HG02759 (cell line): Measurements from ENCODE around the gene RING1.

Experiments
- ATAC-seq: cut with Tn5 transposase; IDR thresholded peaks from one replicate; pipeline ENCODE4 v1.9.1; 2021; ENCODE audit warnings: mild to moderate bottlenecking, moderate library complexity; ENCODE audit not compliant: unreplicated experiment

The RING1 gene

DNA sequence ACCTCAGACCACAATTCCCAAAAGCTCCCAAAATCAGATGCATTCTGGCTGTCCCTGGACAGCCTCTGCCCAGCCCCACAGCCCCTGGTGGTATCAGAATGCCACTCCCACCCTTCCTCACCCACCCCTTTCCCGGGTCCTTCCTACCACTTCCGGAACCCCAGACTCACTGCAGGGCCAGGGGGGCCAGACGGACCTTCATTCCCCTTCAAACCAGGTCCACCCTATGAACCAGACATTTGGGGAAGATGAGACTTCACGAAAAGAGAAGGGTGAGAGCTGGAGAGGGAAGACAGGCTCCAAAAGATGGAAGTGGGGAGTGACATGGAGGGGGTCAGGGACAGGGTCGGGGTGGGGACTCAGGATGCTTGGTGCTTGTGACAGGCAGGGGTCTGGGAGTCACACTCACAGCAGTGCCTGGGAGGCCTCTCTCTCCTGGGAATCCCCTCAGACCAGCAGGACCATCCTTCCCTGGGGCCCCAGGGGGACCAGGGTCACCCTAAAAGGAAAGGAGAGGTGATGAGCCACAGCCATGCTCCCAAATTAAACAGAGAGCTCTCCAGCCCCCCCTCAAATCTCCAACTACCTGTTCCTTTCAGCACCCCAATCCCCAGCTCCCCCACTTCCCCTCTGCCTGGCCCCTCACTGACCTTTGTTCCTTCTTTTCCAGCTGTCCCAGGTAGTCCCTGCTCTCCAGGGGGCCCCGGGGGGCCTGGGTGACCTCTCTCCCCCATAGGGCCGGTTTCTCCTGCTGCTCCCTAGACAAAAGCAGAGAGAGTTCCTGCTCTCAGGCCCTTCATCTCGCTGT lies 36.2 kb upstream of the RING1 start:
- no peak for ATAC-seq

DNA sequence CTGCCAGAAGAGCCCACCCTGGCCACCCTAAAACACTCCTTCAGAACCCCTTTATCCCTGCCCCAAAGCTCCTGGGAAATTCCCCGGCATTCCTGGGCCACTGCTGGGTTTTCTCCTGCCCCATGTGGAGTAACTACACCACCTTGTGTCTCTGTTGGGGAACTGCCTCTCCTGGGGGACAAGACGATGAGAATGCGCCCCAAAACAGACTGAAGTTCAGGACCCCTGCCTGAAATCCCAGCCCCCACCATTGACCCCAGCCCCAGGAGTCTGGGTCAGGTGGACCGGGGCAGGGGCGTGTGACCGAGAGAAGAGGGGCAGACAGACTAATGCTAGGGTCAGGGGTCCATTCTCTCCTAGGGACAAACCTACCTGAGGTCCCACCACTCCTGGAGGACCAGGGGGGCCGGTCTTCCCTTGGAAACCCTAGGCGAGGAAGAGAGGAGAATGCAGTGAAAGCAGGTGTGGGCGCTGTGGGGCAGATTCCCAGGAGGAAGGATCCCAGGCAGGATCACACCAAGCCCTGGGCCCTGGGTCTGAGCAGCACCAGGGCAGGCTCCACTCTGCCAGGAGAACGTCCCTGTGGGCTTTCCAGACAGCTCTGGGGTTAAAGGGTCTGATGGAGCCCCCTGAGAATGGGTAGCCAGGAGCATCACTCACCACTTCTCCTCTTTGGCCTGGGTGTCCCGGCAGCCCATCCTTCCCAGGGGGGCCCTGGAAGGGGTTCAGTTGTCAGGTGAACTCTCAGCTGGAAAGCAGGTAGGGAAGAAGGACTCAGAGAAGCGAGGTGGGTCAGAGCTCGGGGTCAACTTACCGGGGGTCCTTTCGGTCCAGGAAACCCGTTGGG lies 35.4 kb upstream of the RING1 start:
- no peak for ATAC-seq

DNA sequence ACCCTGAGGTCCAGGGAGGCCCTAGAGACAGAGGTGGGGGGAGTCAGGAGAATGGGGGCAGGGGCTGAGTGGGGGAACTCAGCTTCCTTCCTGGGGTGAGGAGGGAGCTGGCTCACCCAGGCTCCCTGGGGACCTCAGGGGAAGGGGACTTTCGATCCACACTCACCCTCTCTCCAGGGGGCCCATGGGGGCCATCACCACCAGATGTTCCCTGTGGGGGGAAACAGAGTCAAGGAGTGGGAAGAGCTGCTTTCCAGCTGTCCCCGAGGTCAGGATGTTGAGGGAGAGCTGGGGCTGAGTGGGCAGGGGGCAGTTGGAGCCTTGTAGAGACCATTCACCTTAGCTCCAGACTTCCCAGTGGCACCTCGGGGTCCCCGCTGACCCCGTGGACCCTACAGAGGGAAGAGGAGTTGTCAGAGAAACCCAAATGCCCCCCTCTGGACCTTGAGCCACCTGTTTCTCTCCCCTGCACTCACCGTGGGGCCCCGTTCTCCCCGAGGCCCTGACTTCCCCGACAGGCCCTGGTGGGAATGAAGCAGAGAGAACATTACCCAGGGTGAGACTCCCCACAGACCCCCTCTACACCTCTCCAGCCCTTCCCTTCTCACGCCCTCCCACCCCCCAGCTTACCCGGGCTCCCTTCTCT lies 34.6 kb upstream of the RING1 start:
- no peak for ATAC-seq

DNA sequence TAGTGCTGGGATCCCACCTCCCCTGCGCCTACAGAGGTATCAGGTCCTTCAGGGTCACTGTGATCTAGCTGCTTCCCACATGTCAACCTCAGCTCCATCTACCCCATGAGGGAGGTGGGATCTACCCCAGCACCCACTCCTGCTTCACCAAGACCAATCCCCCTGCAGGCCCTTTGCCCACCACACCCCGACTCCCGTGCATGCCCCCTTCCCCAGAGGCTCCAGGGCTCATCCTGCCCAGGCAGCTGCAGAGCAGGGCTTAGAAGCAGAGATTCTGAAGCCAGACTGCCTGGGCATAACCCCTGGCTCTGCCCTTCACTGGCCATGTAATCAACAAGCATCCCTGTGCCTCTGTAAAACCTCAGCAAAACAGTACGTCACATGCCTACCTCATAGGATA lies 33.5 kb upstream of the RING1 start:
- no peak for ATAC-seq

DNA sequence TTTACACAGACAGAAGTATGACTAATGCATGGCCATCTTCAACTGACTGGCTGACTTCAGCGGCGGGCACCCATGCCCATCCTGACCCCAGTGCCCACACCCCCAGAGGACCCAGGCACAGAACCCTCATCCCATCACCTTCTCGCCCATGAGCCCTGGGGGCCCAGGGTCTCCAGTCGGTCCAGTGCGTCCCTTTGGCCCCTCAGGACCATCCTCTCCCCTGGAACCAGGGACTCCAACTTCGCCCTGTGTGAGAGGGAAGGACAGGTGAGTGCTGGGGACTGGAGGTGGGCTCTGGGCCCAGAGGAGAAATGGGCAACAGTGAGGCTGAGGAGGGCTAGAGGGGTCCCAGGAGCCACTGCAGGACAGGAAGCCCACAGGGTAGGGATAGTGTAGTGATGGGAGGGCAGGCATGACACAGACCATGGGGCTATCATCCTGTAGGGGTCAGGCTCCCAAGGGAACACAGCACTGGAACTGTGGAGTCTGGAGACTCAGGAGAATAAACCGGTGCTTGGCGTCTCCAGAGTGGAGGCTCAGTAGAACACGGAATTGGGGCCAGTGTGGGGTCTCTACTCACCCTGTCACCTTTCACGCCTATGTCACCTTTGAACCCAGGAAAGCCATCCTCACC lies 32.7 kb upstream of the RING1 start:
- no peak for ATAC-seq

DNA sequence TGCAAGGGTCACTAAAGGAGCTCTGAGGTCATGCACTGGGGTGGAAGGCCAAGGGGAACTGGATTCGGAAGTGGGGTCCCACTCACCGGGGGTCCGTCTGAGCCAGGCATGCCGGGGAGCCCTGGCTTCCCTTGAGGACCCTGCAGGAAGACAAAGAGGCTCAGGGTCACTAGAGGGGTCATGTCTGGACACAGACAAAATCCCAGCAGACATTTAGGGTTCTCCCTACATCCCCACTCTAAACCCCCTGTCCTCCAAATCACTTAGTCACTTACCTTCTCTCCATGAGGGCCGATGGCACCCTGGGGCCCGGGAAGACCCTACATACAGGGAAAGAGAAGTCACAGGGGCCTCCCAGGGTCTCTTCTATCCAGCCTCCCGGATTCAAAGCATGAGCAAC lies 31.4 kb upstream of the RING1 start:
- ATAC-seq: no peak

DNA sequence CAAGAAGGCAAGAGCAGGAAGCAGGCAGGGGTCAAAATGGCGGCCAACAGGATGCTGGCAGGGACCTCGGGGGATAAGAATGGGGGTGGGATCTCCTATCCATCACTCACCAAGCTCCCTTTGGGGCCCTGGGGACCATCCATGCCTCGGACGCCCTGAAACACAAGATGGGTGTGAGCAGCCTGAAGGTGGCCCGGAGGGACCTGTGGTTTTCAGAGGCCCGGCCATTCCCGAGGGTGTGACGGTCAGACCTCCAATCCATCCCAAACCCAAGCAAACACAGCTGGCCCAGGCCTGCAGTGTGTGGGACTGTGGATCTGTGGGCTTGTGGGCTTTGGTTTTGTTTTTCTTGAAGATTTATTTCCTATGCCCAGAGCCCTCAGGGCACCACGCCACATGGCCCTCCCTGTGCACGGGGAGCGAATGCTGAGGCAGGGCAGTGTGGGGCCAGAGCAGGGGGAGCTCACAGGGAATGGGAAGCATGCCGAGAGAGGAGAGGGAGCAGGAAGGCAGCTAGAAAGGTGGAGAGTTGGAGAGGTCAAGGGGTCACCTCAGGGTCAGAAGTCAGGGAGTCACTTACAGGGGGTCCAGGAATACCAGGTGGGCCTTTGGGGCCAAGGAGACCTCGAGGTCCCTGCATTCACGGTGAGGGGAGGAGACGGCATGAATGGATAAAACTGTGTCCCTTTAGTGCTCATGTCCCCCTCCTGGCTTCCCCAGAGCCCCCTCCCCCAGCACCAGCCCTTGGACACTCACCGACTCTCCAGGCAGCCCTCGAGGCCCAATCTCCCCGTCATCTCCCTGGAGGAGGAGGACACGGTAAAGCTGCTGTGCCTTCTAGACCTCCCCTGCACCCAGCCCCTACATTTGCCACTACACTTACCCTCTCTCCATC lies 30.5 kb upstream of the RING1 start:
- ATAC-seq: no peak

DNA sequence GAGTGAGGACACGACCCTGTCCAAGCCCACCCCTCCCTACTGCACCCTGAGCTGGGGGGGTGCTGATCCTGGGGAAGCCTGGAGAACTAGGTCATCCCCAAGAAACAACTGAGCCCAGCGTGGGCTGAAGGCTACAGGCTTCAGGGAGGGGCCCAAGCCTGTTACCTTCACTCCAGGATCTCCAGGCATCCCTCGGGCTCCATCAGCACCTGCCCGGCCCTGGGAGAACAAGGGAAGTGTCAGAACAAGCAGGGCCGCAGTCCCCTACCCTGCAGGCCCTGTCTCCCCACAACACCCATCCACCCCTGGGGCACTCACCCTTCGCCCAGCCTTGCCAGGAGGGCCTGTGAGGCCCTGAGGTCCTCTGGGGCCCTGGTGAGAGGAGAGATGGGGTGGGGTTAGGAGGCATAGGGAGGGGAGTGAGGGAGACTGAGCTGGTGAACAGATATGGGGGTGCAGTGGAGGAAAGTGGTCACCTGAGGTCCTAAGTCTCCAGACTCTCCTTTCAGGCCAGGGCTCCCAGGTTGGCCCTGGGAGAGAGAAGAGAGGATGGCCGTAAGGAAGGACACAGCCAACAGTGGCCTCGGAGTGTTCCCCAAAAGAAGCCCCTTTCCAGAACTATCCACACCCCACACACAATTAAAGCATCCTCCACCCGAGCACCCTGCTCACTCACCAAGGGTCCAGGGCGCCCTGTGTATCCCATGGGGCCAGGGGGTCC lies 29.4 kb upstream of the RING1 start:
- no peak for ATAC-seq

DNA sequence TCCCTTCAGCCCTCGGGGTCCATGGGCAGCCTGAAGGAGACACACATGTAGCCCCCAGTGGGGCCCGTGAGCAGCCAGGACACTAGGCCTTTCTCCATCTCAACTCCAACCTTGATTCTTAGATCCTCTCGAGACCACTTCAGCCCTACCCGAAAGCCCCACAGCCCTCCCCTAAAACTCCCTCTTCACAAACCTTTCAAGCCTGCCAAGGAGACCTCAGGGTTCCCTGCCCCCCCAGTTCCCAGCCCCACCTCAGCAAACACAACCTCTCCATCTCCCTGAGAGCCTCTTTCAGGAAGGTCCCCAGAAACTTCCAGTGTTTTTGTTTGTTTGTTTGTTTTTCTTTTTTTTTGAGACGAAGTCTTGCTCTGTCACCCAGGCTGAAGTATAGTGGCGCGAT lies 27.2 kb upstream of the RING1 start:
- ATAC-seq: no peak

DNA sequence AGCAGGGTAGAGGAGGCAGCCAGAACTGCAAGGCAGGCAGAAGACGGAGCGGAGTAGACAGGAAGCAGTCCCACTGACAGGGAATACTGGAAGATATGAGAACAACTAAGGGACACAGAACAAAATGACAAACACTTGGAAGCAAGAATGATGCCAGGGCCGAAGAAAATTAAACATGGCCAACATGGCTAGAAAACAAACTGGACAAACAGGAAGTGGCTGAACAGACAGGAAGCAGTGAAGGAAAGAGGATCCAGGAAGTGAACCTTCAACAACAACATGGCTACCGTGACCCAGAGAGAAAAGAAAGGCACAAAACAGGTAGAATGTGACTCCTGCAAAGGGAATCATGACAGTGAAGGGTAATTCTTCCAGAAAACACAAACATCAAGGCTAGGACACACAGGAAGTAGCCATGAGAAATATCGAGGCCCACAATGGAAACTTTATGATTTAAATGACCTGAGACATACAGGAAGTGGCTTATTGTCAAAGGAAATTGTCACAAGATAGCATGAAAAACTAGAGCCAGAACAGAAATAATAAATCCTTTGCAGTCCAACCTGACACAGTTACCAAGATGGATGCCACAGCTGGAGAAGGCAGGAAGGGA lies 25.1 kb upstream of the RING1 start:
- no peak for ATAC-seq

DNA sequence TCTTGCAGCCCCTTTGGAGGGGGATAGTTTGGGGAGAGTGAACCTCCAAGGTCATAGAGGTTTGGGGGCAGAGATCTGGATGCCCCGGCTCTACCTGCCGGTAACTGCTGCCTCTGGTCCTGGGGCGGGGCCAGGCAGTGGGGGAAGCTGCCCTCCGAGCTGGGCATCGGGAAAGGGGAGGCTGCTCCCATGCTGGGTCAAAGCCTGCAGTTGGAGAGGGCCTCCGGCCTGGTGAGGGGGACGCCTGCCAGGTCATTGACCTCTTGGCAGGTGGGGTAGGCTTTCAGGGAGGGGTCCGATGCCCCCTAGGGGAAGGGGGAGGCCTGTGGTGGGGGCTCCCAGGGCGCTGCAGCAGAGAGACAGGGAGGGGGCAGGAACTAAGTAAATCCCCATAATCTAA lies 23.1 kb upstream of the RING1 start:
- ATAC-seq: no peak

DNA sequence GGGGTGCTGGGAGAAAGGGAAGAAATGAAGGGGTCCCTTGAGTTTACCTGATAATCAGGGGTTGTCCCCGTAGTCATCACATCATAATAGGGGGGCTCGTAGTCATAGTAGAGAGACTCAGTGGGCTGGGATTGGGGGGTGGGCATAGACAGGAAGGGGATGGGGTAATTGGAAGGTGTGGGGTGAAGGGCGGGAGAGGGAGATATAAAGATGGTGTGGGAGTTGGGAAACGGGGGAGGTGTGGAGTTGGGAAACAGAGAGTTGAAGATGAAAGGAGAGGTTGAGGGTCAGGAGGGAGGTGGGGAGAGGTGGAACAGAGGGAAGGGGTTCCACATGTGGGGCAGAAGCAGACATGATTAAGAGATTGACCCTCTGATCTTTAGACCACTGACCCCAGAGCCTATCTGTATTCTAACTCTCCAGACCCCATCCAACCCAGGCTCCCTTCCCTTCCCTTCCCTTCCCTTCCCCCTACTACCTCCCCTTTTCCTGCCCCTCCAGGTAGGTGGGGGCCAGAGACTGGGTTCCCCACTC lies 22.6 kb upstream of the RING1 start:
- no peak for ATAC-seq

DNA sequence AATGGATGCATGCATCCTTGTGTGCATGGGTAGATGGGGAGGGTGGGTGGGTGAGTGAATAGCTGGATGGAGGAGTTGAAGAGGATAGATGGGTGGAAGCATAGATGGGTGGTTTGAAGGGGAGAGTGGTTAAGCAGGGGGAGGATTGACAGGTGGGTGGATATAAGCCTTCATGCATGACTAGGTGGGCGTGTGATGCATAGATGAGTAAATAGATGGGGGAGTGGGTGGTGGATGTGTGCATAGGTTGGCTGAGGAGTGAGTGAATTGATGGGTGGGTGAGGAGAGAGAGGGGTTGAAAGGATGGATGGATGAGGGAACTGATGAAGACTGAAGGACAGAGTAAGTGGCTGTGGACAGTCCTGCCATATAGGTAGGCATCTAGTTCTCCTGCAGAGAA lies 20.5 kb upstream of the RING1 start:
- no peak for ATAC-seq

DNA sequence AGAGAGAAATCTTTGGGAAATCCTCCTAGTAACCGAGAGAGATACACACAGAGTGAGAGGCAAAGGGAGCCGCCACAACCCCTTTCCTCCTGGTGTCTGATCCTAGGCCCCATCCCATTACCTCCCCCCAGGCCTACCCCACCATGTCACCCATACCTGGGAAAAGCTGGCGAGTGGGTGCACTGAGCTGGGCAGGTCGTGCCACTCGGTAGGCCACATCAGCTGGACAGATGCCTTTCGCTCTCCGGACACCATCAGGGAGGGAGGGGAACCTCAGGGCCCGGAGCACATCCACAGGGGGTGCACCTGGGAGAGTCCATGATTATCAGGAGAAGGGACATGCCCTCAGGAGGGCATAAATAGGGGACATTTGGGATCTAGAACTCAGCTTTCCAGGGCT lies 19.1 kb upstream of the RING1 start:
- ATAC-seq: no peak

DNA sequence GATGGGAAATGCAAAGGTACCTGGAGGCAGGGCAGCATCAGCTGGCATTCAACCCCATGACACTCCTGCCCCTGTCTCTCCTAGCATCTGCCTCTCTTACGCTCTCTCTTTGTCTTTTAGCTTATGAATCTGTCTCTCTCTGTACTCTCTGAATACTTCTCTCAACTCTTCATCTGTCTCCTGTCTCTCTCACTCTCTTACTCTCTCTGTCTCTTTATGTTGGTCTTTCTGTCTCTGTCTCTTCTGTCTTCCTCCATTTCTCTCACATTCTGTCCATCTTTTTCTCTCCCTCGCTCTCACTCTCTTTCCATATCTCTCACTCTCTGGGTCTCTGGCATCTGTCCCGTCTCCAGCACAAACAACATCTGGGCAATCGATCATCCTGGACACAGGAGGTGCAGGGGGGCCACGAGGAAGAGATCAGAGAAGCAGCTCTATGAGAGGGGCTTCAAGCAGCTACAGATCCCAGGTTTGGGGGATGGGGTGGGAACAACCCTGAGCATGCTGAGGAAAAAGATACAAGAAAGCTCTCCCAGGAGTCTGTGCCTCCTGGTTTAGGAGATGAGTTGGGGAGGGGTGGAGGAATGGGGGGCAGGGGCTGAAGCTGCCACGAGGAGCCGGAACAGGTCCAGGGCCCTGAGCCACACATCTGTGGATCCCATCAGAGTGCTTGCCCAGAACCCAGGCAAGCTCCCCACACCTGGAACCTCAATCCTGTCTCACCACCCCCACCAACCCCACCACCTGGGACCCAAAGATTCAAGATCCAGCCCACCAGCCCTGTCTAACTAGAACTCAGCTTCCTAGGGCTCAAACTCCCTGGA lies 18.5 kb upstream of the RING1 start:
- ATAC-seq: no peak

DNA sequence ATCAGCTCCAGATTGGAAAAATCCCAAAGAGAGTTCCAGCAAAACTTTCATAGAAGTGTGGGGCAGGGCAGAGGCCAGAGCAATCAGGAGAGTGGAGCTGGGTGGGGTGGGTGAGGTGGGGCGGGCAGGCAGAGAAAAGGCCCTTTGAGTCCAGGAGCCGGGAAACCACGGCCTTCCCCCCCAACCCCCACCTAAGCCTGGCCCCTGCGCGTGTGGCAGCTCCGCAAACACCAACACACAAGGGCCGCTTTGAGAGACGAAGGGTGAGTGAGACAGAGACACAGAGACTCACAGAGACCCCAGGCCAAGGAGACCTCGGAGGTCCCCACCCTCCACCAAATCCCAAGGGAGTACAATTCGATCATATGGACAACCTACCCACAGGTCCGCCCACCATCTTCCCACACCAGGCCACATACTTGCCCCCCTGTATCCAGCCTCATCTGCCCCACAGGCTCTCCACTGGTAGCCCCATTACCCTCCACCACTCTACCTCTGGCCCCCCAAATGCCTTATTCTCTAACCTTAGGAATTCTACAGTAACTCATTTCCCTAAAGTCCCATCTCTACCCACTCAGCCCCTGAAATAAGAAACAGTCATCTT lies 17.7 kb upstream of the RING1 start:
- ATAC-seq: no peak

DNA sequence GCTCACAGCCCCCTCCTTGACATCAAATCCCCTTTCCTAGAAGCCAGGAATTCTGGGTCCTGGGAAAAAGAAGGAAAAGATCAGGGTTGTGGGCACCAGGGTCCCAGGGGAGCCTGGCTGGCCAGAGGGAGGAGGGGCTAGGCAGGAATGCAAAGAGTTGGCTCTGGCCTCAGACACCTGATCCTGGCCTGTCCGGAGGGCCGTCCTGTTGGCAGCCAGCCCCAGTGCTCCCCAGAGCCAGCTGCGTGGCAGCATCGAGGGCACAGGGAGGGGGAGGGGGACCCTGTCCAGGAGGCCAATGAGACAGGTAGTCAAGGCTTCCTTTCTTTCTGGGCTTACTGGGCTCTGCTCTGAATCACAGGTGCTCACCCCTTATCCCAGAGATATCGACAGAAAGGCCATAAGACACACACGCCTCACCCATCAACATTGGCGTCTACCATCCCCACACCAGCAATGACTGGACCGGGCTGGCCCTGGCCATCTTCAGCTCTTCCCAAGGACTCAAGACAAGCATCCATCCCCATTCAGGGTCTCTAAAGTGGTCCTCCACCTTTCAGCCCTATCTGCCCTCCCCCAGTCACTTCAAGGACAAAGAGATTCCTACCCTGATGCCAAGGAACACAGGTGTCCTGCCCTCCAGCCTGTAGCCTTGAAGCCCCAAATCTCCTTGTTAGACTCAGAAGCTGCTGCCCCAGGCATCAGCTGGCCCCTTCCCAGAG lies 16.8 kb upstream of the RING1 start:
- no peak for ATAC-seq
